MM.1S (cell line): ENCODE results near the gene NETO1.

Source experiments
- DNase-seq: peaks from one replicate; pipeline ENCODE4 v3.0.0-alpha.2; 2015
- H2AFZ ChIP-seq: fragments of 300-600 bp; sonication (generic); 2 replicates; pipeline ENCODE4 v1.6.0; 2016; ENCODE audit warnings: antibody characterized with exemption, low read length
- H3F3A ChIP-seq: fragments of 300-600 bp; sonication (generic); 2 replicates; pipeline ENCODE4 v1.6.1; 2016; ENCODE audit warnings: mild to moderate bottlenecking, antibody characterized with exemption, low read length, moderate library complexity, mixed read lengths; ENCODE audit not compliant: insufficient read depth
- H3K27ac ChIP-seq: fragments of 300-600 bp; sonication (generic); 2 replicates; pipeline ENCODE4 v1.5.1; 2016; ENCODE audit warnings: mild to moderate bottlenecking, low read length
- H3K27me3 ChIP-seq: fragments of 300-600 bp; sonication (generic); replicated peaks from 2 replicates; pipeline ENCODE4 v1.6.0; 2016; ENCODE audit warnings: low read length; ENCODE audit not compliant: insufficient read depth
- H3K36me3 ChIP-seq: fragments of 300-600 bp; sonication (generic); replicated peaks from 2 replicates; pipeline ENCODE4 v1.6.1; 2016; ENCODE audit warnings: mild to moderate bottlenecking, low read length, mixed read lengths; ENCODE audit not compliant: insufficient read depth
- H3K4me1 ChIP-seq: fragments of 300-600 bp; sonication (generic); 2 replicates; pipeline ENCODE4 v1.6.1; 2016; ENCODE audit warnings: low read length, mixed read lengths
- H3K4me2 ChIP-seq: fragments of 300-600 bp; sonication (generic); 2 replicates; pipeline ENCODE4 v1.6.0; 2016; ENCODE audit warnings: low read depth, low read length
- H3K4me3 ChIP-seq: fragments of 300-600 bp; sonication (generic); 2 replicates; pipeline ENCODE4 v1.5.1; 2016; ENCODE audit warnings: low read length, mixed read lengths
- H3K79me2 ChIP-seq: fragments of 300-600 bp; sonication (generic); 2 replicates; pipeline ENCODE4 v1.6.1; 2016; ENCODE audit warnings: mixed run types, low read length, mixed read lengths
- H3K9ac ChIP-seq: fragments of 300-600 bp; sonication (generic); 2 replicates; pipeline ENCODE4 v1.6.1; 2016; ENCODE audit warnings: low read length, mixed read lengths
- H3K9me2 ChIP-seq: fragments of 300-600 bp; sonication (generic); replicated peaks from 2 replicates; pipeline ENCODE4 v1.6.1; 2016; ENCODE audit warnings: mild to moderate bottlenecking, low read length, mixed read lengths; ENCODE audit not compliant: insufficient read depth
- H3K9me3 ChIP-seq: fragments of 300-600 bp; sonication (generic); replicated peaks from 2 replicates; pipeline ENCODE4 v1.6.1; 2016; ENCODE audit warnings: mild to moderate bottlenecking, low read length, mixed read lengths; ENCODE audit not compliant: insufficient read depth
- H4K20me1 ChIP-seq: fragments of 300-600 bp; sonication (generic); 2 replicates; pipeline ENCODE4 v1.6.1; 2016; ENCODE audit warnings: mild to moderate bottlenecking, low read length, moderate library complexity, mixed read lengths; ENCODE audit not compliant: insufficient read depth
- CTCF ChIP-seq: fragments of 300-600 bp; sonication (generic); IDR thresholded peaks from 2 replicates; pipeline ENCODE4 v1.5.1; 2016; ENCODE audit warnings: antibody characterized with exemption, low read length, mixed read lengths
- EZH2 ChIP-seq: fragments of 300-600 bp; sonication (generic); optimal IDR thresholded peaks from 2 replicates; pipeline ENCODE3; 2017; ENCODE audit warnings: low read depth, mild to moderate bottlenecking, antibody characterized with exemption, low read length, mixed read lengths
- EZH2phosphoT487 ChIP-seq: fragments of 300-600 bp; sonication (generic); IDR thresholded peaks from 2 replicates; pipeline ENCODE4 v1.6.1; 2018; ENCODE audit warnings: antibody characterized with exemption, low read length

Gene NETO1

GRCh38 chr18:72799106-72799505, 68.7 kb downstream of the NETO1 start:
- Histone ChIP-seq H3K27ac (no peak overlapping the region), H3K9me2 (no peaks in the 10 kb centered on the region), H3F3A (no peaks in the 10 kb centered on the region), H3K9ac (no peak overlapping the region), H3K4me2 (no peak overlapping the region), H3K4me1 (no peaks in the 10 kb centered on the region), H4K20me1 (no peaks in the 10 kb centered on the region), H3K79me2 (no peaks in the 10 kb centered on the region), H2AFZ (no peak overlapping the region), H3K4me3 (no peak overlapping the region), H3K27me3 (no peaks in the 10 kb centered on the region), H3K36me3 (no peaks in the 10 kb centered on the region), H3K9me3 (no peaks in the 10 kb centered on the region)
- no peak for TF ChIP-seq CTCF
- no peak for TF ChIP-seq EZH2phosphoT487
- no peak for TF ChIP-seq EZH2
- DNase-seq: no peak

GRCh38 chr18:72783530-72783929, 84.3 kb downstream of the NETO1 start:
- H3F3A ChIP-seq: no peaks in the 10 kb centered on the region
- no peaks in the 10 kb centered on the region for H3K79me2 ChIP-seq
- H3K27me3 ChIP-seq: no peaks in the 10 kb centered on the region
- no peaks in the 10 kb centered on the region for H4K20me1 ChIP-seq
- no peaks in the 10 kb centered on the region for H3K36me3 ChIP-seq
- H3K9me3 ChIP-seq: no peaks in the 10 kb centered on the region
- no peak overlapping the region for H3K9ac ChIP-seq
- no peaks in the 10 kb centered on the region for H3K4me1 ChIP-seq
- H3K4me3 ChIP-seq: no peak overlapping the region
- no peaks in the 10 kb centered on the region for H3K9me2 ChIP-seq
- no peak for TF ChIP-seq EZH2phosphoT487
- TF ChIP-seq CTCF: no peak
- H2AFZ ChIP-seq: no peak overlapping the region
- no peak overlapping the region for H3K27ac ChIP-seq
- H3K4me2 ChIP-seq: no peak overlapping the region
- no peak for DNase-seq

- no peaks in the 10 kb centered on the region for H4K20me1 ChIP-seq
- no peaks in the 10 kb centered on the region for H3K4me1 ChIP-seq
- H2AFZ ChIP-seq: no peak overlapping the region
- H3K4me2 ChIP-seq: no peak overlapping the region
- TF ChIP-seq EZH2phosphoT487: no peak
- no peak for TF ChIP-seq CTCF
- TF ChIP-seq EZH2: no peak
- no peak overlapping the region for H3K9ac ChIP-seq
- no peaks in the 10 kb centered on the region for H3K79me2 ChIP-seq
- no peaks in the 10 kb centered on the region for H3K36me3 ChIP-seq
- H3K27ac ChIP-seq: no peak overlapping the region
- no peak for DNase-seq
- H3F3A ChIP-seq: no peaks in the 10 kb centered on the region
- H3K9me3 ChIP-seq: no peaks in the 10 kb centered on the region
- H3K9me2 ChIP-seq: no peaks in the 10 kb centered on the region
- H3K27me3 ChIP-seq: no peaks in the 10 kb centered on the region
- H3K4me3 ChIP-seq: no peak overlapping the region
These were observed 92.9 kb downstream of the NETO1 start for GRCh38 chr18:72774914-72775313.

- Histone ChIP-seq H3K9ac (no peak overlapping the region), H2AFZ (no peak overlapping the region), H3F3A (no peaks in the 10 kb centered on the region), H3K36me3 (no peaks in the 10 kb centered on the region), H3K27me3 (no peaks in the 10 kb centered on the region), H3K27ac (no peak overlapping the region), H3K4me1 (no peaks in the 10 kb centered on the region), H3K9me3 (no peaks in the 10 kb centered on the region), H3K4me3 (no peak overlapping the region), H3K79me2 (no peaks in the 10 kb centered on the region), H3K9me2 (no peaks in the 10 kb centered on the region), H3K4me2 (no peak overlapping the region), H4K20me1 (no peaks in the 10 kb centered on the region)
- TF ChIP-seq EZH2: no peak
- TF ChIP-seq EZH2phosphoT487: no peak
- no peak for TF ChIP-seq CTCF
- no peak for DNase-seq
These were observed 94.9 kb downstream of the NETO1 start for GRCh38 chr18:72772916-72773315.
